Activated naive CD4-positive, alpha-beta T cell (primary cell): ENCODE measurements around the gene PDLIM1.

Experiments used
- DNase-seq, 4 experiments: peaks; one replicate each; lab custom pipeline; 2025; lab: John Stamatoyannopoulos, UW

The PDLIM1 gene

DNA sequence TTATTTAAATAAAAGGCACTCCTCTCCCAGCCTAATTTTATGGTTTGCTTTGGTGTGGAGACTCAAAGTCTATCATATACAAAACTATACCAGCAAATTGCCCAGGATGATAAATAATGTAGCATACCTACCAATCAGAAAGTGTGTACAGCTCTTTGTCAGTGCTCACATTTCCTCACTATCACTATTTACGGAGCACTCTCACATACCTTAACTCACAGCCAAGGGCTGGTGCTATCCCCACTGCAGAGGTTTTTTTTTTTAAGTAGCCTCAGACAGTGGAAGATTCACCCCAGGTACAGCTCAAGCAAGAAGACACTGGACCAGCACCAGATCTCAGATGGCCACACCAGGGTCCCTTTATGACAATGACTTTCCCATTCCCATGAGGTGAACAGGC, 2.5 kb downstream of the PDLIM1 start:
- no peak for DNase-seq

GRCh38 chr10:95287281-95287680, 3.5 kb downstream of the PDLIM1 start:
- no peak for DNase-seq

DNA sequence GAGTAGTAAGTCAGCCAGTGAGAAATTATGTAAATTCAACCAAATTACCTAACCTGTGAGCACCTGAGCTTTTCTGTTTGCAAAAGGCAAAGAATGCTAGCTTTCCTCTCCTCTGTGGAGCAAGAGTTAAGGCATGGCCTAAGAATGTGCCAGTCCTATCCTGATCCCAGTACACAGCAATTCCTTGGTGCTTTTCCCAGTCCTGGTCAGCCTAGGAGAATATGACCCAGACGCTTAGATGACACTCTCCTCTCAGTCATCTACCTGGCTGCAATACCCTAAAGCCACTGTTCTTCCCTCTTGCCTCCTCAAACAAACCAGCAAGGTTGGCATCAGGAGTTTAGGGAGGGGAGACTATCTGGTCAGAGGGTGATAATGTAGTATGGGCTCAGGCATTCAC, 4.1 kb downstream of the PDLIM1 start:
- no peak for DNase-seq

GRCh38 chr10:95285556-95285955, 5.2 kb downstream of the PDLIM1 start:
- no peak for DNase-seq

DNA sequence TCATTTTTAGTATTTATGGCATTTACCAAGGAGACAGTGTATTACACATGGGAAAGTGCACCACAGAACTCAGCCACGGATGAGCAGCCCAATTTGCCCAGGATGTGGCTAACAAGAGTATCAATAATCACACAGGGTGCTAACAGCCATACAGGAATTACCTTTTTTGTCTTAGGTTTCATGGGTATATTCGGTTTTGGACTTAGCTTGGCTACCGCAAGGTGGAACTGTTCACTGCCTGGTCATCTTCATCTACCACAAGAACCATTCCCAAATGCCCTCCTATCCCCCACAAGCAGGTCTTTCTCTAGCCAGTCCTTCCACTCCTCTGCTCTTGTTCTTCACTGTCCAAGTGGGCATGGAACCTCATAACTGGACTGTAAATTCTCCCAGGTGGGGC, 6.0 kb downstream of the PDLIM1 start:
- DNase-seq: no peak

GRCh38 chr10:95282107-95282506, 8.7 kb downstream of the PDLIM1 start:
- no peak for DNase-seq

- DNase-seq: no peak
Measured at GRCh38 chr10:95281206-95281605, 9.6 kb downstream of the PDLIM1 start.

- no peak for DNase-seq
Measured at GRCh38 chr10:95280637-95281036, 10.2 kb downstream of the PDLIM1 start.

DNA sequence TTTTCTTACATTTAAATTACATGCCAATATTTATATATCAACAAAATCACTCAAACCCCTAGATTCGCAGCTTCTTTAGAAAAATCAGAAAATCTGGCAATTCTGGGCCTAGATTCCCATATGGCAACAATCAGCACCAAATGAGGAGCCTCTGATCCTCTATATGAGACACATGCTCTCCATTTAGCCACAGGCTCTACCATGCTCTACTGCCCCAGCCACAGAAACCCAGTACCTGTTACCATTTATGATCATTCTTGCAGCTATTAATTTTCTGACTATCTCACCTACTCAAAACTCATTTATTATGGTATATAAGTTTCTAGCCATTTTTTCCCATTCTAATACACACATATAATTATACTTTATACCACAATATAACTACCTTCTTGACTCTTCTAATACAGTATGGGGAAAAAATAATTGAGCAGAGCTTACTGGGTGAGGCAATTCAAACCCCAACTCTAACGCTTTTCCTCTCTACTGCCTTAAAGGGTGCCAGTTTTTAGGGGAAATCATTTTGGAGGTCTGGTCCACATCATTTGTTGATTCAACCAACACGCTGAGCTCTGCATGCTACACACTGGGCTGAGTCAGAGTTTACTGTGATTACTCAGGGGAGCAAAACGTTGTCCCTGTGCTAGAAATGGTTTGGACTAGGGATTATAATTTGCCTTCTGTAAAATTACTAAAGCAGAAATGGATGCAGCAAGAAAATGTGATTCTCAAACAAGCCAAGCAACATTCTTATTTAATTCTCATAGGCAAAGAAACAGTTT, 11.6 kb downstream of the PDLIM1 start:
- no peak for DNase-seq

DNA sequence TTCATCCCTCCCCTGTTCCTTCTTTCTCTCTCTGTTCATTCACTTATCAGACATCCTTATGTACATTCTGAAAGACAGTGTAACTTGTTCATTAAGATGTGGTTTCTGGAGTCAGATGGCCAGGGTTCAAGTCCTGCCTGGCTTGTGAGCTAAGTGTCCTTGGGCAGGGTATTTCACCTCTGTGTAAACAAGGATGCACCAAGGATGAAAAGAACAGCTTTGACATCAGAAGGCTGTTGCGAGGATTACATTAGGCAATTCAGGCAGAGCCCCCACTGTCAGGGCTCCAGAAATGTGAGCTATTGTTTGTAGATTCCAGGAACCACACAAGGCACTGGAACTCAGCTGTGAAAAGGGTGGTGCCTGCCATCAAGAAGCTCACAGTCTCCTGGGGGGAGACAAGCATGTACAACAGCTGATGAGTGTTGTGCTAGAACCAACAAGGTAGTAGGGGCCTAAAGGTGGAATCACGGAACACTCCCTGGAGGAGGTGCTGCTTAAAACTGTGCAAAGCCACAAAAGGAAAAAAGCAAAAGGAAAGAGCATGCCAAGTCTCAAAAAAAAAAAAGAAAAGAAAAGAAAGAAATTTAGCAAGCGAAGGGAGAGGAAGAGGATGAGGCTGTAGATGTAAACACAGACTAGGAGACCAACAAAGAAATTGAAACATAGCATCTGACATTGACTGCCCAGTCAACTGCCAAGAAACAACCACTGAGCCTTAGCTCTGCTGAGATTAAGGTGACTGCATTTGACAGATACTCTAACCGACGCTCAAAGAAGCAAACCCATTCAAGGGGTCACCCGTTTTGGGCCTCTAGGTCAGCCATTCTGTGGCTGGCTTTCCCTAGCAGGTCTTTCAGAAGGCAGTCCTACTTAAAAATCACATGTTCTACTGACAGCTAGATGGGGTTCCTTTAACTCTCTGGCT, 12.5 kb downstream of the PDLIM1 start:
- DNase-seq: no peak

DNA sequence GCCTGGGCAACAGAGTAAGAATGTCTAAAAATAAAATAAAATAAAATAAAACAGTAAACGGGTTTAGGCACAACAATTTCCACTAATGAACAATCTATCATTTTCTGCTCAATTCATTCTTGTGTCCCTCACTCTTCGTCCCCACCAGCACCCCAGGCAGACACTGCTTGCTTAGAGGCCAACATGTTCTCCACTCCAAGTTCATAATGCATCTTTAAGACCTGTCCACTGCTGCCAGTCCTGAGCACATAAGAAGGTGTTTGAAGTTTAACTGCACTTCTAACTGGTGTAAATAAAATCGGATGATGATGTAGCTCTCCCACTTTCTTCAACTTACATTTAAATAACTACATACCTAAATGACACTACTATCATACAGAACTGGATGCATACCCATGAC, 13.2 kb downstream of the PDLIM1 start:
- no peak for DNase-seq

GRCh38 chr10:95277201-95277570, 13.6 kb downstream of the PDLIM1 start:
- no peak for DNase-seq

GRCh38 chr10:95276367-95277200, 14.2 kb downstream of the PDLIM1 start:
- no peak for DNase-seq

GRCh38 chr10:95275726-95276366, 15.0 kb downstream of the PDLIM1 start:
- DNase-seq: no peak

DNA sequence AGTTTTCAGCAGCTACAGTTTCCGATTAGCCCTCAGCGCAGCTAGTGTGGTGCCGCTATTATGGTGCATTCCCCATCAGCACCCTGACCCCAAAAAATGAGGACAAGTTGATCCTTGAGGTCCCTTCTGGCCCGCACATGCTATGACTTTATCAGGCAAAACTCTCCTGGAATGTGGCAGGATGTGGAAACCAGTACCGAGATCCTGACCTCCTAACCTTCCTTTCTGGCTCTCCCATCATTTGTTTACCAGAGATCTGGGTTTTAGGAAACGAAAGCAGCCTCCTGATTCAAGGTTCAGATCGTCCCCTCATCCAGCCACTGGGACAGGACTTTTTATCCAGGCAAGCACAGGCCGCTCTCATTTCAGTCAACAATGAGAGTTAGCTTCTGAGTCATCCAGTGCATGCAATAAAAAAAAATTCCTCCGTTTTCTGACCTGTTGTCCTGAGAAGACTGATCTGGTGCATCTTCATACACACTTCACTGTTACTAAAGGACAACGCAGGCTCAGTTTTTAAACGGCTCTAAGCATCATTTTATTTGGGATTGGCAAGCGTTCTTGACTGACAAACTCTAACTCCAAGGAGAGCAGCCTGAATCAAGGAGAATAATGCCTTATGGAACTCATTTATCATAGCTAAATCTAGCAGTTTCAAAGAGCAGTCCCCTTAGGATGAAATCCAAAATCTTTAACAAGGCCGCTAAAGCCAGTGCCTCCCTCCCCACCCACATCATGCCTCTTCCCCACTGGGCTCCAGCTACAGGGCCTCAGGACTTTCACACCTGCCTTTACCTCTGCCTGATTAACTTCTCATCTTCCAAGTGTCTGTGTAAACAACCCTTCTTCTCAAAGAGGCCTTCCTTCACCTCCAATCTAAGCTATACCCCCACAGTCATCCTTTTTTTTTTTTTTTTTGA, 17.1 kb downstream of the PDLIM1 start:
- DNase-seq: no peak

DNA sequence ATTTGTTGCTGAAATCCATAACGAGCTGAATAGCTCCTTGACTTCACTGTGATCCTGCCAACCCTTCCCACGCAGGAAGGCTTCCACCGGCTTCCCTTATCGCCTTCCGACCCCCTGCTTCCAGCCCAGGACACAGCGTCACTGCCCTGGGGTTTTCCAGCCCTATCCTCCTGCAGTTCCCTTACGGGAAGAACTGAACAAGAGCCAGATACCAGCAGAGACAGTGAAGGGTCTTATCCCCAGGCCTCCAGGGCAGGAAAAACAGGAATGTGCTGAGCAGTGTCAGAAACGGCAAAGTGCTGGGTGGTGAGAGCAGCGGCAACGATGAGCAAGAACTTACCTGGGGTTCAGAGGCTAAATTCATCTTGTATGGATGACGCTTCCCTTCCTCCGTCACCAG, 22.4 kb downstream of the PDLIM1 start:
- DNase-seq: no peak

DNA sequence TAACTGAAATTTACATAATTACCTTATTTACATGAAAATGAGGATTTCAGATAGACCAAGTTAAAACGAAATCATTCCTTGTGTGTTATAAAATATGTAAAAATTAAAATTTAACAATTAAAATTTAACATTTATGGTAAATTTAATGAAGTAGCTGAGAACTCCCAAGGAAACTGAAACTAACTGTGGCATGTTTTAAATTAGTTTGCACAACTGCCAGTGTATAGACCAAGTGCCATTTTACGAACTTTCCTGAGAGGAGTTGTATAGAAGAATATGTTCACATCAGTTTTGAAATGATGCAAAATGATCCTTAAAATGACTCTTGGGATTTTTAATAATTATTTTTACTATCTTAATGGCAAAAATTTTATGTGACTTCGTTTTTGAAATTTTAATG, 23.6 kb downstream of the PDLIM1 start:
- DNase-seq: no peak

- DNase-seq: no peak
Measured at GRCh38 chr10:95266674-95267095, 24.1 kb downstream of the PDLIM1 start.

- no peak for DNase-seq
Measured at GRCh38 chr10:95265572-95265971, 25.2 kb downstream of the PDLIM1 start.

GRCh38 chr10:95264227-95265051, 26.4 kb downstream of the PDLIM1 start:
- DNase-seq: no peak
